GM12873 (cell line): ENCODE results near the gene STRA8.

Experiments
- CTCF ChIP-seq: IDR thresholded peaks from 2 replicates; pipeline ENCODE4 v1.5.1; 2012; ENCODE audit warnings: low read depth, mild to moderate bottlenecking, moderate library complexity, low read length, control low read depth; ENCODE audit not compliant: insufficient read depth; ENCODE audit errors: missing control alignments

Gene STRA8

DNA sequence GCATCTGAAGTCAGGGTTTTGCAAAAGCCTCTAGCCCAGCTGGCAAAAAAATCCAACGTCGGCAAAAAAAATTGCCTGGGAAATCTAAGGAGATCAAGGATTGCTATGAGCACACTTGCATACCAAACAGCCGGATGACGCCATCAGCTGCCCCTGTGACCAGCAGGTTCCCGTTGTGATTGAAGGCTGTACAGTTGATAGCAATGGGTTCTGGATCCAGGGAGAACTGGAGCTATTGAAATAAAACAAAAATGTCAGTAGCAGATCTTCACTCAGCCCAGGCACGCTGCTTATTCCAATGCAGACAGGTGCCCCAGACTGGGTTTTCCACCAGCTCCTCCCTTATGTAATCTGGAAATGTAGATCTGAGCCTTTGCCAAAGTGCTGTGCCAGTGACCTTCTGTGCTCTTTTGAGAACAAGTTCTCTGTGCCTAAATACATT lies 44.4 kb upstream of the STRA8 start:
- no peak for TF ChIP-seq CTCF

GRCh38 chr7:135189961-135190360 lies 43.7 kb upstream of the STRA8 start:
- TF ChIP-seq CTCF: no peak

DNA sequence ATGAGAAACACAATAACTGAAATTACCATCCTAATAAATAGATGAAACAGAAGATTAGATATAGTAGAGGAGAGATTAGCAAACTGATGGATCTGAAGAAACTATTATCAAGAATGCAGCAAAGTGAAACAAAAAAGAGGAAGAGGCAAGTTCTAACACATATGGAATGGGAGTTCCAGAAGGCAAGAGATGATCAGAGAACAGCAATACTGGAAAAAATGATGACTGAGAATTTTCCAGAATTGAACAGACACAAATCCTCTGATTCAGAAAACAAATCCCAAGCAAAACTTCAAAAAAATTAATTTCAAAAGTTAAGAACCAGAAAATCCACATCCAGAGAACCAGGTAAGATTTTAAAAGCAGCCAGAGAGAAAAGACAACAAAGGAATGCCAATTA lies 42.9 kb upstream of the STRA8 start:
- TF ChIP-seq CTCF: no peak

DNA sequence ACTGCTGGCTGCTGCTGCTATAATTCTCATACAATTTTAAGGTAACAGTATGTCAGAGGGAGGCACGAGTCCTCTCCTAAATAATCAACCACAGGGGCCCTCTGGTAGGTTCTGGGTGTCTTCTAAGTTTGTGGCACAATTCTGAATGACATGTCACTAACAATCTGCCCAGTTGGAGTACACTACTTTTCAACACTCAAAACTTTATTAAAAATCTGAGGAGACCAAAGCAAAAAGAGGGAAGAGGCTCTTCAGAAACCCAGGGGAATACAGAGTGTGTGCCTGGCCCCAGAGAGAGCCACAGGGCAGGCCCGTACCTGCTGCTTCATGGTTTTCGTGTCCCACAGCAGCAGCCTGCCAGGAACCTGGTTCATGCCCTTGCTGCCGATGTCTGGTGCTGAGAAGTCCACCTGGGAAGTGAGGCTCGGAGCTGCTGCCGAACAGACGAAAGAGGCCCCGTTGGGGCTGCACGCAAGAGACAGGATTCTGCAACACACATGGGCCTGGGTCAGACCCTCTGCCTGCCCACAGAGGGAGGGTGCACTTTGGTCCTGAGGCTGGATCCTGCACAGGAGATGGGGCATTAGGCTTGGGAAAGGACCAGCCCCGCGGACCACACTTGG lies 40.6 kb upstream of the STRA8 start:
- TF ChIP-seq CTCF: no peak

- TF ChIP-seq CTCF: no peak
These were observed 40.0 kb upstream of the STRA8 start for GRCh38 chr7:135193615-135194081.

- TF ChIP-seq CTCF: no peak
These were observed 39.0 kb upstream of the STRA8 start for GRCh38 chr7:135194494-135195095.

- no peak for TF ChIP-seq CTCF
These were observed 38.5 kb upstream of the STRA8 start for GRCh38 chr7:135195156-135195555.
